PC-9 (cell line): ENCODE data around the gene OLFML1.

Source experiments
- CTCF ChIP-seq: fragments of 200-600 bp; sonication (generic); conservative IDR thresholded peaks from 2 replicates; pipeline ENCODE4 v1.6.1; 2017; ENCODE audit warnings: mixed run types, antibody characterized with exemption, mild to moderate bottlenecking, moderate library complexity
- EZH2 ChIP-seq: fragments of 200-600 bp; sonication (generic); IDR thresholded peaks from 2 replicates; pipeline ENCODE4 v1.8.0; 2017; ENCODE audit warnings: antibody characterized with exemption, low read depth

- TF ChIP-seq CTCF (no peak), EZH2 (no peak)
These were observed 48.7 kb downstream of the OLFML1 start for GRCh38 chr11:7534042-7534378.
